ENCODE results near the gene CCL8.
A peak's percentile ranks its signal among the peaks of the same experiment; 100 is the strongest.

The CCL8 gene

GRCh38 chr17:34349751-34350150 lies 30.5 kb downstream of the CCL8 start:
- Mint-ChIP-seq H3K9me3 (no peaks in the 10 kb centered on the region), H3K4me3 (no peak overlapping the region), H3K36me3 (ENCODE audit: low read depth) (no peaks in the 10 kb centered on the region), H3K4me1 (no peaks in the 10 kb centered on the region), H3K27ac (no peak overlapping the region), H3K27me3 (peaks cover 14% of the 10 kb centered on the region)
- no peak for ATAC-seq
- no peak for DNase-seq

GRCh38 chr17:34351096-34351495 lies 31.9 kb downstream of the CCL8 start:
- Mint-ChIP-seq H3K27ac (no peak overlapping the region), H3K4me3 (no peak overlapping the region)

DNA sequence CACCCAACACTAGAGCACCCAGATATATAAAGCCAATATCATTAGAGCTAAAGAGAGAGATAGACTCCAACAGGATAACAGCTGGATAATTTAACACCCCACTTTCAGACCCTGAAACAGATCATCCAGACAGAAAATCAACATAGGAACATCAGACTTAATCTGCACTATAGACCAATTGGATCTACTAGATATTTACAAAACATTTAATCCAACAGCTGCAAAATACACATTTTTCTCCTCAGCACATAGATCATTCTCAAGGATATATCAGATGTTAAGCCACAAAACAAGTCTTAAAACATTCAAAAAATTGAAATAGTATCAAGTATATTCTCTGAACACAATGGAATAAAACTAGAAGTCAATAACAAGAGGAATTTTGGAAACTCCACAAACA lies 33.0 kb downstream of the CCL8 start:
- H3K4me1 Mint-ChIP-seq, result no peaks in the 10 kb centered on the region
- H3K36me3 Mint-ChIP-seq (ENCODE audit: low read depth), result no peaks in the 10 kb centered on the region
- H3K27me3 Mint-ChIP-seq, result peaks cover 7% of the 10 kb centered on the region
- no peak for ATAC-seq
- no peak overlapping the region for H3K4me3 Mint-ChIP-seq
- no peak for DNase-seq
- no peaks in the 10 kb centered on the region for H3K9me3 Mint-ChIP-seq
- no peak overlapping the region for H3K27ac Mint-ChIP-seq

More at GRCh38 chr17:34351096-34351495, 31.9 kb downstream of the CCL8 start:
- DNase-seq (no peak), ATAC-seq (no peak)
- no peaks in the 10 kb centered on the region for H3K36me3 Mint-ChIP-seq (ENCODE audit: low read depth)
- H3K4me1 Mint-ChIP-seq, result no peaks in the 10 kb centered on the region
- H3K27me3 Mint-ChIP-seq, result peaks cover 10% of the 10 kb centered on the region
- no peaks in the 10 kb centered on the region for H3K9me3 Mint-ChIP-seq

DNA sequence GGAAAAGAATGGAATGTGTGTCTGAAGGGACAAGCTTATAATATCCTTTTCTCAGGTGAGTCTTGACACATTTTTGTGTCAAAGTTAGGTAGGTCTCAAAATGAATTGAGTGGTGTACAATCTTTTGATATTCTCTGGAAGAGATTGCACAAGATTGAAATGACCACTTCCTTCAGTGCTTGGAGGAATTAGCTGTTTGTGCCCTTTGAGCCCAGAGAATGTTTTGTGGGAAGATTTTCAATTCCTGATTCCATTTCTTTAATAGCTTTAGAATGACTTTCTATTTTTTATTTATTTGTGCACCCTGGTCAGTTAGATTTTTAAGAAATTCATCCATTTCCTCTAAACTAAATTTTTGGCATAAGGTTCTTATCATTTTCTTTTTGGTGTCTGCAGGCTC lies 35.4 kb downstream of the CCL8 start:
- no peak overlapping the region for H3K4me3 Mint-ChIP-seq
- no peaks in the 10 kb centered on the region for H3K4me1 Mint-ChIP-seq
- peaks cover 6% of the 10 kb centered on the region for H3K27me3 Mint-ChIP-seq
- no peaks in the 10 kb centered on the region for H3K36me3 Mint-ChIP-seq (ENCODE audit: low read depth)
- ATAC-seq, result no peak
- H3K9me3 Mint-ChIP-seq, result no peaks in the 10 kb centered on the region
- no peak for DNase-seq
- H3K27ac Mint-ChIP-seq, result no peak overlapping the region

DNA sequence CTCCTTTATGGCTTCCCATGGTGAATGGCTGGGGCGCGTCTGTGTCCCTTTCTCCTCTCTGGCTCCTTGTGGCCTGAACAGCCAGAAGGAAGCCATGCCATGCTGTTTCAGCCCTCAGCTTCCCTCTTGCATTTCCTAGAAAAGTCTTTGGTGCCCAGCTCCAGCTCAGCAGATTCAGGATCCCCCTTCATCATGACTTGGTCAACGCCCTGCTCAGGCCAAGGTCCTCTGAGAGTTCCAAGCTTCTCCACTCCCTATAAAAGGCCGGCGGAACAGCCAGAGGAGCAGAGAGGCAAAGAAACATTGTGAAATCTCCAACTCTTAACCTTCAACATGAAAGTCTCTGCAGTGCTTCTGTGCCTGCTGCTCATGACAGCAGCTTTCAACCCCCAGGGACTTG lies 37.0 kb downstream of the CCL8 start, which contains the start of gene CCL13:
TSS of gene CCL13 (plus strand) at position 287 of the 400 bp plus-strand sequence. CDS start at position 334, 47 bp downstream.
- Mint-ChIP-seq H3K36me3 (ENCODE audit: low read depth) (no peaks in the 10 kb centered on the region), H3K4me1 (peaks cover 4% of the 10 kb centered on the region), H3K27ac (no peak within 1 kb of the TSS), H3K4me3 (no peak within 1 kb of the TSS), H3K27me3 (peaks cover 8% of the 10 kb centered on the region), H3K9me3 (no peaks in the 10 kb centered on the region)
- ATAC-seq (no peak), DNase-seq (no peak)

GRCh38 chr17:34357398-34357797 lies 38.2 kb downstream of the CCL8 start:
- Mint-ChIP-seq H3K27me3 (peaks cover 8% of the 10 kb centered on the region), H3K4me1 (peaks cover 4% of the 10 kb centered on the region), H3K27ac (no peak overlapping the region), H3K36me3 (ENCODE audit: low read depth) (no peaks in the 10 kb centered on the region), H3K4me3 (no peak overlapping the region), H3K9me3 (no peaks in the 10 kb centered on the region)
- no peak for DNase-seq
- ATAC-seq, result no peak

DNA sequence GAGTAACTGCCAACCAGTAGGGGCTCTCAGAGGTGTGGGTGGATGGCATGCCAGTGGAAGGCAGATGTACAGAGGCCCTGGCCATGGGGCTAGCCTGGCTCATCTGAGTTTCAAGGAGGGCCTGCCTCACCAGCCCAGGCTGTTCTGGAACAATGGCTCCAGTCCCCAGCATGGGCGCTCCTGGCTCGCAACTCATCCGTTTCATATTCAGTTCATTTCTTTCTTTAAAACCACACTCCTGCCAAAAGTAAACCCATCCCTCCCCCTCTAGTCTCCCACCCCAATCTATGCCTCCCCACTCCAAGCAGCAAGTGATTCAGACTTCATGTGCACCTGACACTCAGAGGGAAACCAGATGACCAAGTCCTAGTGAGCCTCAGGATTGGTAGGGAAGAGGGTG lies 39.4 kb downstream of the CCL8 start:
- Mint-ChIP-seq H3K4me3 (no peak overlapping the region), H3K27me3 (peaks cover 9% of the 10 kb centered on the region), H3K27ac (no peak overlapping the region), H3K4me1 (peaks cover 8% of the 10 kb centered on the region), H3K9me3 (no peaks in the 10 kb centered on the region), H3K36me3 (ENCODE audit: low read depth) (no peaks in the 10 kb centered on the region)
- ATAC-seq (no peak), DNase-seq (no peak)

DNA sequence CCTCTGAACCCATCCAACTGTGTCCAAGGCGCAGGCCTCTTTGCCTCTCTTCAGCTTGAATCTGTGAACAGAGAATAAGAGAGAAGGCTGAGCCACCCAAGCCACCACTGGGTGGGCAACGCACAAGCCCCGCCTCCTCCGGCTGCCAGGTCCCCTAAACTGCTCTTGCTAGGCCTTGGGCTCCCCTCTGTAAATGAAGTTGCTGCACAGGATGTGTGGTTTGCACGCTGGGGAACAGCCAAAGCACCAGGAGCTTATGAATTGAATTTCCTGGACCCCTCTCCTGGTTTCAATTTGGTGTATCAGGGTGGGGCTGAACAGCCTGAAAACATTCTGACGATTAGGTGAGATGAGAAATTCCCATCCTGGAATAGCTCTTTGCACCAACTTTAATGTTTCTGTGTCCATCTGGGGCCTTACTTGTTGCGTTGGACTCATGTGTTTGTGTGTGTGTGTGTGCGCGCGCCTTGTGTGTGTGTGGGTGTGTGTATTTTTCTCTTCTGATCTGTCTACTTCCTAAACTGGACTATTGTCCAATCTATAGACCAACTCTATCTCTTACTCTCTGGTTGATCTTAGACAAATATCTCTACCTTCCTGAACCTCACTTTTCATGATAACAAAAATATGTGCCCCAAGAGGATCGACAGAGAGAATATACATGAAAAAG lies 41.5 kb downstream of the CCL8 start:
- DNase-seq, result no peak
- Mint-ChIP-seq H3K9me3 (no peaks in the 10 kb centered on the region), H3K4me1 (peaks cover 15% of the 10 kb centered on the region), H3K27me3 (peaks cover 15% of the 10 kb centered on the region), H3K27ac (no peak overlapping the region), H3K4me3 (no peak overlapping the region), H3K36me3 (ENCODE audit: low read depth) (no peaks in the 10 kb centered on the region)
- no peak for ATAC-seq

GRCh38 chr17:34361478-34362061 lies 42.3 kb downstream of the CCL8 start:
- Mint-ChIP-seq H3K9me3 (no peaks in the 10 kb centered on the region), H3K27me3 (peaks cover 19% of the 10 kb centered on the region), H3K36me3 (ENCODE audit: low read depth) (no peaks in the 10 kb centered on the region)

GRCh38 chr17:34363183-34363661 lies 44.0 kb downstream of the CCL8 start, which contains the start of gene CCL1:
TSS of gene CCL1 (minus strand) at chr17:34363233. CDS start at chr17:34363161, 72 bp downstream.
- no peak within 1 kb of the TSS for H3K27ac Mint-ChIP-seq
- DNase-seq, result no peak
- no peaks in the 10 kb centered on the region for H3K36me3 Mint-ChIP-seq (ENCODE audit: low read depth)
- H3K27me3 Mint-ChIP-seq, result peaks cover 21% of the 10 kb centered on the region
- H3K9me3 Mint-ChIP-seq, result no peaks in the 10 kb centered on the region
- H3K4me1 Mint-ChIP-seq, result peaks cover 20% of the 10 kb centered on the region
- H3K4me3 Mint-ChIP-seq, result no peak within 1 kb of the TSS
- ATAC-seq, result no peak

More at GRCh38 chr17:34361478-34362061, 42.3 kb downstream of the CCL8 start:
- ATAC-seq (peak; percentile 77), DNase-seq (peak; percentile 80)
- no peak overlapping the region for H3K4me3 Mint-ChIP-seq
- H3K4me1 Mint-ChIP-seq, result peaks cover 20% of the 10 kb centered on the region
- no peak overlapping the region for H3K27ac Mint-ChIP-seq

DNA sequence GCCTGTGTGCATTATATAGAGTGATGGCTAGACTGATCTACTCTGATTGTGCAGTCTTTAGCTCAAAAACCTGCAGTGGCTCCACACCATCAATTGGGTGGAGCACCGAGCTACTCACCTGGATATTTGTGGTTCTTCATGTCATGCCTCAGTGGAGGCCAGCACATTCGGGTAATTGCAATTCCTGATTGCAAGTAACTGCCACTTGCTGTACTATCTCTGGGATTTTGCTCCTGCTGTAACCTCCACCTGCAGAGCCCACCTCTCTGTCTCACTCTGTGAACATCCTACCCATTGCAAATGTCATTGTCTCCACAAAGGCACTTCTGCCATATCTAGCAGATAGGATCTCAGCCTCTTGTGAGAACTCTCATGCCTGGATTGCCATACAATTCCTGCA lies 45.5 kb downstream of the CCL8 start:
- no peak overlapping the region for H3K4me3 Mint-ChIP-seq
- no peak for ATAC-seq
- no peaks in the 10 kb centered on the region for H3K9me3 Mint-ChIP-seq
- H3K4me1 Mint-ChIP-seq, result peaks cover 21% of the 10 kb centered on the region
- peaks cover 19% of the 10 kb centered on the region for H3K27me3 Mint-ChIP-seq
- DNase-seq, result no peak
- H3K27ac Mint-ChIP-seq, result no peak overlapping the region
- no peaks in the 10 kb centered on the region for H3K36me3 Mint-ChIP-seq (ENCODE audit: low read depth)

DNA sequence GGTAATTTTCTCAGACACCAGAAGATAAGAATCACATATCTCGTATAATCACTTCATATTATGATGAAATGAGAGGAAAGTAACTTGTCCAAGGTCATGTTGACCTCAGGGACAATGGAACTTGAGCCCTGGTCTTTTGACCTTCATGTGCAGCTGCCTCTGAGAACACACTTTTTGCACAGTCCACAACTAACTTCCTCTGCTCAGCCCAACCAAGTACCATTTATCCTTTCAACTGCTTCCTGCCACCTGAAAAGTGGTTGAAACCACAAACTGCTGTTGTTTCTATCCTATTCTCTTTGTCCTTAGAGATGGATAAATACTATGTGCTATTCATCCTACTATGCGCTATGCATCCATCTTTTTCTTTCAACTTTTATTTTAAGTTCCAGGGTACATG lies 46.1 kb downstream of the CCL8 start:
- Mint-ChIP-seq H3K27ac (no peak overlapping the region), H3K4me3 (no peak overlapping the region), H3K4me1 (peaks cover 27% of the 10 kb centered on the region), H3K27me3 (peaks cover 19% of the 10 kb centered on the region), H3K36me3 (ENCODE audit: low read depth) (no peaks in the 10 kb centered on the region), H3K9me3 (no peaks in the 10 kb centered on the region)
- DNase-seq (no peak), ATAC-seq (no peak)

DNA sequence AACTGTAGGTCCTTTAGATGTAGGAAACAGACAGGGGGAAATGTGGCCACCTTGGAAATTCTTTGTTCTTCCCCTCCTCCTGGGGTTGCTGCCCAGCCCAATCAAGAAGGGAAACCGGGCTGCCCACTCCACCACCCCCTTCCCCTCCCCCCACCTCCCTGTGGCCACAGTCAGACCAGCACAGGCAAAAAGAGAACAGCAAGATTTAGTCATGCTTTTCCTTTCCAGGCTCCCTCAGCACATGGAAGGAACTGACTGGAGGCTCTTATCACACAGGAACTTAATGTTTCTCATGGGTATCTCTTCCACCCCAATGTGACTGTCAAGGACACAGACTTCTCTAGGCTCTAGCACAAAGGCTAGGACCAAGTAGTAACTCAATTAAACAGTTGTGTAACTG lies 46.8 kb downstream of the CCL8 start:
- no peak for ATAC-seq
- H3K36me3 Mint-ChIP-seq (ENCODE audit: low read depth), result no peaks in the 10 kb centered on the region
- H3K4me1 Mint-ChIP-seq, result peaks cover 31% of the 10 kb centered on the region
- no peak overlapping the region for H3K4me3 Mint-ChIP-seq
- peaks cover 19% of the 10 kb centered on the region for H3K27me3 Mint-ChIP-seq
- H3K27ac Mint-ChIP-seq, result no peak overlapping the region
- no peak for DNase-seq
- H3K9me3 Mint-ChIP-seq, result no peaks in the 10 kb centered on the region

DNA sequence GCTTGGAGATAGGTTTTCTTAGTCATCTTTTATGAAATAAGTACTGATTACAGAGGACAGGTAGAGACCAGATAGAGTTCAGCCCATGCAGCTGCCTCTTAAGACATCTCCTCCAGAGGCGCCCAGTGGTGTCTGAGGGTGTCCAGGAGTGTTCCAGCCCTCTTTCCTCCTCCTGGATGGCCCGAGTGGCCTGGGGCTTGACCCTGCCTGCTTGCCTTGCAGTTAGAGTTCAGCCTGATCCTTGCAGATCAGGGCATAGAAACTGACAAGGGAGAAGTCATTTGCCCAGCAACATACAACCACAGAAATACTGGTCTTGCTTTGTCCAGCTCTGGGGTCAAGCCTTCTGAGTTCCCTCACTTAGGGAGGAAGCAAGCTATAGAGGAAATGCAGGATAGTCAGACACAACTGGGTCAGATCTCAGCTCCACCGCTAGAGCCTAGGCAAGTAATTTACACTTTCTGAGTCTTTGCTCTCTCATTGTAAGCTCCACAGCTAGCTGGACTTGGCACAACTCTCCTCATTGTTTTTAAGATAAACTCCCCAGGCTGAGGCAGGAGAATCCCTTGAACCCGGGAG lies 47.4 kb downstream of the CCL8 start:
- no peaks in the 10 kb centered on the region for H3K9me3 Mint-ChIP-seq
- no peak overlapping the region for H3K4me3 Mint-ChIP-seq
- H3K27ac Mint-ChIP-seq, result no peak overlapping the region
- no peaks in the 10 kb centered on the region for H3K36me3 Mint-ChIP-seq (ENCODE audit: low read depth)
- DNase-seq (no peak), ATAC-seq (no peak)
- peaks cover 35% of the 10 kb centered on the region for H3K4me1 Mint-ChIP-seq
- peaks cover 19% of the 10 kb centered on the region for H3K27me3 Mint-ChIP-seq
